ENCODE data around the gene CD3G. TPM values are rescaled to one million over a fixed set of nuclear protein-coding genes. Genes with fewer than 3 reads are reported as not detected.
"Not testable (repeated sequence)": the region's sequence is repeated elsewhere in the genome, so short reads cannot be mapped to it uniquely, and the experiment has no call there.

The CD3G gene
- total and polyA plus RNA-seq, 10 donors: 1.4 to 30.5 (median 17.3) TPM

DNA sequence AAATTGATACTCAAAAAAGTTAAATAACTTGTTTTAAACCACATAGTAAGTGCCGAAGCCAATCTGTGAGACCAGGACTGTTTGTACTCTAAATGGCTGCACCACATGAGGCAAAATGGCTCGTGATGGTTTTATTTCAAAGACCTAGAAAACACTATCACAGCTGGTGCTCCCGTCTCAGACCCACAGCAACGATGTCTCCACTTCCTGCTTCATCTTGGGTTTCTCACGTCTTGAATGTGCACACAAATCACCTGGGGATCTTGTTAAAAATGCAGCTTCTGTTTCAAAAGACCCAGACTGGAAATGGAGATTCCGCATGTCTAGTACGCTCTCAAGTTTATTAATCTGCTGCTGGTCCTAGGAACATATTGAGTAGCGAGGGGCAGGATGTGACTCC, 38.4 kb upstream of the CD3G start:
- Histone ChIP-seq H3K9me3 (no peaks in the 10 kb centered on the region), H3K36me3 (no peaks in the 10 kb centered on the region), H3K27ac (peak overlapping the region; percentile 52 to 85 (median 73)), H3K4me1 (peaks cover 0 to 57% (median 2%) of the 10 kb centered on the region in 6 donors), H3K27me3 (replicated peaks in 1 of 7) (no peaks in the 10 kb centered on the region), H3K4me3 (peak overlapping the region in 5 of 8 donors; percentile 22 to 61 (median 33))
- TF ChIP-seq, protein P1, sequence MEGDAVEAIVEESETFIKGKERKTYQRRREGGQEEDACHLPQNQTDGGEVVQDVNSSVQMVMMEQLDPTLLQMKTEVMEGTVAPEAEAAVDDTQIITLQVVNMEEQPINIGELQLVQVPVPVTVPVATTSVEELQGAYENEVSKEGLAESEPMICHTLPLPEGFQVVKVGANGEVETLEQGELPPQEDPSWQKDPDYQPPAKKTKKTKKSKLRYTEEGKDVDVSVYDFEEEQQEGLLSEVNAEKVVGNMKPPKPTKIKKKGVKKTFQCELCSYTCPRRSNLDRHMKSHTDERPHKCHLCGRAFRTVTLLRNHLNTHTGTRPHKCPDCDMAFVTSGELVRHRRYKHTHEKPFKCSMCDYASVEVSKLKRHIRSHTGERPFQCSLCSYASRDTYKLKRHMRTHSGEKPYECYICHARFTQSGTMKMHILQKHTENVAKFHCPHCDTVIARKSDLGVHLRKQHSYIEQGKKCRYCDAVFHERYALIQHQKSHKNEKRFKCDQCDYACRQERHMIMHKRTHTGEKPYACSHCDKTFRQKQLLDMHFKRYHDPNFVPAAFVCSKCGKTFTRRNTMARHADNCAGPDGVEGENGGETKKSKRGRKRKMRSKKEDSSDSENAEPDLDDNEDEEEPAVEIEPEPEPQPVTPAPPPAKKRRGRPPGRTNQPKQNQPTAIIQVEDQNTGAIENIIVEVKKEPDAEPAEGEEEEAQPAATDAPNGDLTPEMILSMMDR (IDR thresholded peaks at IDR 0.05 in 8 of 11, conservative IDR thresholded peaks at IDR 0.05 in 3 of 11): no peak
- TF ChIP-seq POLR2AphosphoS5 (IDR thresholded peaks at IDR 0.05): peak in 1 of 3 donors; percentile 39
- WGBS, 5 donors: 48 to 65% (median 52%) methylated on average over 8 of the region's 8 CpGs
- intact Hi-C loops (cut with DNase I; ENCODE audit: low total_unique reads): no loop called here
- DNase-seq: no peak

DNA sequence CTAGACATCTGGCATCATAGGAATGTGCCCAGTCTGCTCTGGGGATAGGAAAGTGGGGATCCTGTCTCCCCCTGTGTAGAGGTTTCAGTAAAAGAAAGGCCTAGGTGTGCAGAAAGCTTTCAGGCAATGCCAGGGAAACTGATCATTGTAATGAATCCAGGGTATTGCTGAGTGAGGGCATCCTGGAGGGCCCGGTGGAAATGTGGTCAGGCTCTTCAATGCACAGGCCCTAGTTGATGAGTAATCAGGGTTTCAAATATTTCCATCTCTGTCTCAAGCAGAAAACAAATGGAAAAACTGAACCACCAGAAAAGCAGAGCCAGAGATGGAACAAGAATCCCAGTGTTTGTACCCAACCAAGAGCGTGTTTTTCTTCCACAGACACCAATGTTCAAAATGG, 37.6 kb upstream of the CD3G start:
- Histone ChIP-seq H3K36me3 (no peaks in the 10 kb centered on the region), H3K27me3 (replicated peaks in 1 of 7) (no peaks in the 10 kb centered on the region), H3K27ac (peak overlapping the region in 5 of 8 donors; percentile 30 to 85 (median 78)), H3K4me3 (peak overlapping the region in 6 of 8 donors; percentile 11 to 61 (median 32)), H3K4me1 (peaks cover 0 to 65% (median 6%) of the 10 kb centered on the region in 6 donors), H3K9me3 (no peaks in the 10 kb centered on the region)
- DNase-seq: no peak
- TF ChIP-seq, protein P1 (IDR thresholded peaks at IDR 0.05 in 8 of 11, conservative IDR thresholded peaks at IDR 0.05 in 3 of 11): no peak
- TF ChIP-seq POLR2A (IDR thresholded peaks at IDR 0.05) (no peak), POLR2AphosphoS5 (IDR thresholded peaks at IDR 0.05) (no peak)
- intact Hi-C loops (cut with DNase I; ENCODE audit: low total_unique reads): no loop called here
- 72 to 90% (median 84%) methylated on average over 2 of the region's 2 CpGs for WGBS, 5 donors

DNA sequence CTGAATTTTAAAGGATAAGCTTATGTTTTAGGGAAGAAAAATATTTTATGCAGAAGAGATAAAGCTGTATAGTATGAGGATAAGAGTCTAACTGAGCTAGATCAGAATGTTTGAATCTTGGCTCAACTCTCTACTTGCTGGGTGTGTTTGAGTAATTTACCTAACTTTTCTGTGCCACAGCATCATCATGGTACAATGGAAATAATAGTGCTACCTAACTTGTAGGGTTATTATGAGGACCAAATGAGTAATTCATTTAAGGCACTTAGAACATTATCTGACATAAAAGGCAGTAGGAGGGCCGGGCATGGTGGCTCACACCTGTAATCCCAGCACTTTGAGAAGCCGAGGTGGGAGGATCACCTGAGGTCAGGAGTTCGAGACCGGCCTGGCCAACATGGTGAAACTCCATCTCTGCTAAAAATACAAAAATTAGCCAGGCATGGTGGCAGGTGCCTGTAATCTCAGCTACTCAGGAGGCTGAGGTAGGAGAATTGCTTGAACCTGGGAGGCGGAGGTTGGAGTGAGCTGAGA, 35.1 kb upstream of the CD3G start:
- H3K9me3 ChIP-seq; H3K27ac ChIP-seq; intact Hi-C loops (cut with DNase I; ENCODE audit: low total_unique reads); DNase-seq; H3K4me3 ChIP-seq: not testable (repeated sequence)
- Histone ChIP-seq H3K4me1 (peaks cover 0 to 79% (median 7%) of the 10 kb centered on the region in 6 donors), H3K36me3 (peaks cover 0 to 15% (median 0%) of the 10 kb centered on the region in 6 donors), H3K27me3 (replicated peaks in 1 of 7) (peaks cover 0 to 17% (median 0%) of the 10 kb centered on the region in 7 donors)
- WGBS, 5 donors: 85 to 94% (median 90%) methylated on average over 5 of the region's 5 CpGs

DNA sequence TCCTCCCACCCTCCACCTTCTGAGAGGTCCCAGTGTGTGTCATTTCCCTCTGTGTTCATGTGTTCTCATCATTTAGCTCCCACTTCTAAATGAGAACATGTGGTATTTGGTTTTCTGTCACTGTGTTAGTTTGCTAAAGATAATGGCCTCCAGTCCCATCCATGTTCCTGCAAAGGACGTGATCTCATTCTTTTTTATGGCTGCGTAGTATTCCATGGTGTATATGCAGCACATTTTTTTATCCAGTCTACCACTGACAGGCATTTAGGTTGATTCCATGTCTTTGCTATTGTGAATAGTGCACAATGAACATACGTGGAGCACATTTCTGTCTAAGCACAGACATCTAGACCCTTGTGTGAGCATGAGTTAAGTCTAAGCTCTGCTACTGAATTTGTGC, 33.9 kb upstream of the CD3G start:
- Histone ChIP-seq H3K27ac (no peak overlapping the region), H3K36me3 (peaks cover 0 to 20% (median 0%) of the 10 kb centered on the region in 6 donors), H3K27me3 (replicated peaks in 1 of 7) (peaks cover 0 to 22% (median 4%) of the 10 kb centered on the region in 7 donors), H3K4me3 (no peak overlapping the region), H3K4me1 (peaks cover 0 to 86% (median 10%) of the 10 kb centered on the region in 6 donors), H3K9me3 (no peaks in the 10 kb centered on the region)
- DNase-seq: no peak
- 91 to 97% (median 95%) methylated on average over 3 of the region's 3 CpGs for WGBS, 5 donors
- TF ChIP-seq, protein P1 (IDR thresholded peaks at IDR 0.05 in 8 of 11, conservative IDR thresholded peaks at IDR 0.05 in 3 of 11): no peak
- TF ChIP-seq POLR2AphosphoS5 (IDR thresholded peaks at IDR 0.05) (no peak), POLR2A (IDR thresholded peaks at IDR 0.05) (no peak)
- intact Hi-C loops (cut with DNase I; ENCODE audit: low total_unique reads): no loop called here

Data from spleen (tissue), 11 donors.